NCI-H1105 treated with DMSO at 0.1 percent for 48 hours (cell line): ENCODE data around the gene RIC8A.

Experiments used
- DNase-seq: peaks from one replicate; lab custom pipeline; 2025; lab: John Stamatoyannopoulos, UW

The RIC8A gene

GRCh38 chr11:244376-244775 is 36.9 kb downstream of the RIC8A start:
- no peak for DNase-seq

GRCh38 chr11:249062-249461 is 41.6 kb downstream of the RIC8A start:
- DNase-seq = no peak

- DNase-seq = no peak
Measured at GRCh38 chr11:250274-250673, 42.8 kb downstream of the RIC8A start.

GRCh38 chr11:250740-251299 is 43.3 kb downstream of the RIC8A start:
- no peak for DNase-seq

GRCh38 chr11:251550-251949 is 44.0 kb downstream of the RIC8A start:
- no peak for DNase-seq

GRCh38 chr11:252666-253065 is 45.2 kb downstream of the RIC8A start:
- DNase-seq = no peak

- DNase-seq = no peak
Measured at GRCh38 chr11:253160-253885, 45.8 kb downstream of the RIC8A start.

GRCh38 chr11:253886-254270 is 46.4 kb downstream of the RIC8A start:
- no peak for DNase-seq

- DNase-seq = no peak
Measured at GRCh38 chr11:255176-255575, 47.7 kb downstream of the RIC8A start.

- no peak for DNase-seq
Measured at GRCh38 chr11:255816-256215, 48.3 kb downstream of the RIC8A start.

- DNase-seq = no peak
Measured at GRCh38 chr11:256952-257737, 49.6 kb downstream of the RIC8A start.

- DNase-seq = no peak
Measured at GRCh38 chr11:257766-258493, 50.4 kb downstream of the RIC8A start.

GRCh38 chr11:259413-259812 is 51.9 kb downstream of the RIC8A start:
- DNase-seq = no peak

- no peak for DNase-seq
Measured at GRCh38 chr11:261624-262023, 54.1 kb downstream of the RIC8A start.
